SK-N-SH treated with all-trans-retinoic acid at 6 μM for 48 hours (cell line): ENCODE data around the gene ADGRB3.

Source experiments
- ARNTL ChIP-seq: fragments of 450-650 bp; formaldehyde crosslinking; IDR thresholded peaks from 2 replicates; pipeline ENCODE4 v1.5.0; 2020; ENCODE audit warnings: low read depth, mild to moderate bottlenecking, moderate library complexity, borderline replicate concordance
- CSDC2 ChIP-seq: fragments of 250-450 bp; sonication (Bioruptor Pico); IDR thresholded peaks from 2 replicates; pipeline ENCODE4 v1.5.0; 2020; ENCODE audit warnings: mild to moderate bottlenecking, moderate library complexity
- GLIS3 ChIP-seq: fragments of 250-450 bp; sonication (Bioruptor Pico); IDR thresholded peaks from 2 replicates; pipeline ENCODE4 v1.5.0; 2020; ENCODE audit warnings: mild to moderate bottlenecking, moderate library complexity
- ZC3H10 ChIP-seq: fragments of 250-450 bp; sonication (Bioruptor Pico); IDR thresholded peaks from 2 replicates; pipeline ENCODE4 v1.5.1; 2021; ENCODE audit warnings: mild to moderate bottlenecking, moderate library complexity
- ZNF70 ChIP-seq: fragments of 450-650 bp; formaldehyde crosslinking; IDR thresholded peaks from 2 replicates; pipeline ENCODE4 v1.5.0; 2020; ENCODE audit warnings: mild to moderate bottlenecking, moderate library complexity
- TF ChIP-seq, protein P1 (sequence below): fragments of 250-450 bp; sonication (Bioruptor Pico); IDR thresholded peaks from 2 replicates; pipeline ENCODE4 v1.8.0; 2021; ENCODE audit warnings: low read depth, mild to moderate bottlenecking, moderate library complexity, borderline replicate concordance
- TF ChIP-seq, protein P2 (sequence below): fragments of 250-450 bp; sonication (Bioruptor Pico); IDR thresholded peaks from 2 replicates; pipeline ENCODE4 v1.5.0; 2020; ENCODE audit warnings: mild to moderate bottlenecking, moderate library complexity
- TF ChIP-seq, protein P3 (sequence below): fragments of 250-450 bp; sonication (Bioruptor Pico); IDR thresholded peaks from 2 replicates; pipeline ENCODE4 v1.8.0; 2020; ENCODE audit warnings: mild to moderate bottlenecking, moderate library complexity, borderline replicate concordance

DNA sequence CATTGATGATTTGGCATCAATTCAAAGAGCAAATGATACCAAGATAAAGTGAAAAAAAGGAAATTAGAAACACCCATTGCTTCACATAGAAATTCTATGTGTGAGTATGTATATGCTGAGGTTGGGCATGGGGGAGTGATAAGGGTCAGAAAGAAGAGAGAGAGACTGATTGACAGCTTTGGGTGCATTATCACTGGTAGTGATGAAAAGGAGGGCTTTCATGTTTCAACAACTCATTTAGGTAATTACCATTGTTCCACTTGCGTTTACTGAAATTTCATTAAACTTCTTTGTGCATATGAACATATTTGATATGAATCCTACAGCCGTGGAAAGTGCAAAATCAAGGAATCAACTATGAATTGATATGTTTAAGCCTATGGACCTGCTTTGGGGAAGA lies 84.7 kb downstream of the ADGRB3 start:
- TF ChIP-seq, protein P1, sequence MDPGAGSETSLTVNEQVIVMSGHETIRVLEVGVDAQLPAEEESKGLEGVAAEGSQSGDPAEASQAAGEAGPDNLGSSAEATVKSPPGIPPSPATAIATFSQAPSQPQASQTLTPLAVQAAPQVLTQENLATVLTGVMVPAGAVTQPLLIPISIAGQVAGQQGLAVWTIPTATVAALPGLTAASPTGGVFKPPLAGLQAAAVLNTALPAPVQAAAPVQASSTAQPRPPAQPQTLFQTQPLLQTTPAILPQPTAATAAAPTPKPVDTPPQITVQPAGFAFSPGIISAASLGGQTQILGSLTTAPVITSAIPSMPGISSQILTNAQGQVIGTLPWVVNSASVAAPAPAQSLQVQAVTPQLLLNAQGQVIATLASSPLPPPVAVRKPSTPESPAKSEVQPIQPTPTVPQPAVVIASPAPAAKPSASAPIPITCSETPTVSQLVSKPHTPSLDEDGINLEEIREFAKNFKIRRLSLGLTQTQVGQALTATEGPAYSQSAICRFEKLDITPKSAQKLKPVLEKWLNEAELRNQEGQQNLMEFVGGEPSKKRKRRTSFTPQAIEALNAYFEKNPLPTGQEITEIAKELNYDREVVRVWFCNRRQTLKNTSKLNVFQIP, result no peak
- no peak for TF ChIP-seq ZNF70 (CRISPR knock-in tag)
- TF ChIP-seq, protein P2, sequence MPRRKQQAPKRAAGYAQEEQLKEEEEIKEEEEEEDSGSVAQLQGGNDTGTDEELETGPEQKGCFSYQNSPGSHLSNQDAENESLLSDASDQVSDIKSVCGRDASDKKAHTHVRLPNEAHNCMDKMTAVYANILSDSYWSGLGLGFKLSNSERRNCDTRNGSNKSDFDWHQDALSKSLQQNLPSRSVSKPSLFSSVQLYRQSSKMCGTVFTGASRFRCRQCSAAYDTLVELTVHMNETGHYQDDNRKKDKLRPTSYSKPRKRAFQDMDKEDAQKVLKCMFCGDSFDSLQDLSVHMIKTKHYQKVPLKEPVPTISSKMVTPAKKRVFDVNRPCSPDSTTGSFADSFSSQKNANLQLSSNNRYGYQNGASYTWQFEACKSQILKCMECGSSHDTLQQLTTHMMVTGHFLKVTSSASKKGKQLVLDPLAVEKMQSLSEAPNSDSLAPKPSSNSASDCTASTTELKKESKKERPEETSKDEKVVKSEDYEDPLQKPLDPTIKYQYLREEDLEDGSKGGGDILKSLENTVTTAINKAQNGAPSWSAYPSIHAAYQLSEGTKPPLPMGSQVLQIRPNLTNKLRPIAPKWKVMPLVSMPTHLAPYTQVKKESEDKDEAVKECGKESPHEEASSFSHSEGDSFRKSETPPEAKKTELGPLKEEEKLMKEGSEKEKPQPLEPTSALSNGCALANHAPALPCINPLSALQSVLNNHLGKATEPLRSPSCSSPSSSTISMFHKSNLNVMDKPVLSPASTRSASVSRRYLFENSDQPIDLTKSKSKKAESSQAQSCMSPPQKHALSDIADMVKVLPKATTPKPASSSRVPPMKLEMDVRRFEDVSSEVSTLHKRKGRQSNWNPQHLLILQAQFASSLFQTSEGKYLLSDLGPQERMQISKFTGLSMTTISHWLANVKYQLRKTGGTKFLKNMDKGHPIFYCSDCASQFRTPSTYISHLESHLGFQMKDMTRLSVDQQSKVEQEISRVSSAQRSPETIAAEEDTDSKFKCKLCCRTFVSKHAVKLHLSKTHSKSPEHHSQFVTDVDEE (CRISPR knock-in tag), result no peak
- TF ChIP-seq, protein P3, sequence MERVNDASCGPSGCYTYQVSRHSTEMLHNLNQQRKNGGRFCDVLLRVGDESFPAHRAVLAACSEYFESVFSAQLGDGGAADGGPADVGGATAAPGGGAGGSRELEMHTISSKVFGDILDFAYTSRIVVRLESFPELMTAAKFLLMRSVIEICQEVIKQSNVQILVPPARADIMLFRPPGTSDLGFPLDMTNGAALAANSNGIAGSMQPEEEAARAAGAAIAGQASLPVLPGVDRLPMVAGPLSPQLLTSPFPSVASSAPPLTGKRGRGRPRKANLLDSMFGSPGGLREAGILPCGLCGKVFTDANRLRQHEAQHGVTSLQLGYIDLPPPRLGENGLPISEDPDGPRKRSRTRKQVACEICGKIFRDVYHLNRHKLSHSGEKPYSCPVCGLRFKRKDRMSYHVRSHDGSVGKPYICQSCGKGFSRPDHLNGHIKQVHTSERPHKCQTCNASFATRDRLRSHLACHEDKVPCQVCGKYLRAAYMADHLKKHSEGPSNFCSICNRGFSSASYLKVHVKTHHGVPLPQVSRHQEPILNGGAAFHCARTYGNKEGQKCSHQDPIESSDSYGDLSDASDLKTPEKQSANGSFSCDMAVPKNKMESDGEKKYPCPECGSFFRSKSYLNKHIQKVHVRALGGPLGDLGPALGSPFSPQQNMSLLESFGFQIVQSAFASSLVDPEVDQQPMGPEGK (CRISPR knock-in tag), result no peak
- TF ChIP-seq ZC3H10 (CRISPR knock-in tag), result no peak
- no peak for TF ChIP-seq ARNTL (CRISPR knock-in tag)
- no peak for TF ChIP-seq CSDC2 (CRISPR knock-in tag)
- TF ChIP-seq GLIS3, result no peak
